GM18498 (cell line): ENCODE measurements around the gene SLC6A9.

Experiments
- ATAC-seq: cut with Tn5 transposase; IDR thresholded peaks from one replicate; pipeline ENCODE4 v1.9.1; 2021; ENCODE audit warnings: mild to moderate bottlenecking, moderate library complexity; ENCODE audit not compliant: unreplicated experiment

Gene SLC6A9

GRCh38 chr1:44031252-44032169, at the start of gene SLC6A9:
Gene SLC6A9 (minus strand): TSS chr1:44031462. CDS start chr1:44024277, 7,185 bp downstream.
- no peak for ATAC-seq

DNA sequence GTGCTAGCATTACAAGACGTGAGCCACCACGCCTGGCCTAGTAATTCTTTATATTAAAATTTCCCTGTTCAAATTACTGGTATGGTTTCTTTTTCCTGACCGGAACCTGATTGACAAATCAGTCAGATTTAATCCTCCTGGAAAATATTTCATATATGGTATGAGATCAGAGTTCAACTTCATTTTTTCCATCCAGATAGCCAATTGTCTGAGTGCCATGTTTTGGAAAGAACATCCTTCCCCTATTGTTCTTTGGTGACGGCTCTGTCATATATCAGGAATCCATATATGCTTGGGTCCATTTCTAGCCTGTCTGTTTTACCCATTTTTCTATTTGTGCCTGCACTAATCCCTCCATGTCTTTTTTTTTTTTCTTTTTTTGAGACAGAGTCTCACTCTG, 48.3 kb upstream of the SLC6A9 start:
- no peak for ATAC-seq

GRCh38 chr1:44078104-44078503, 46.8 kb upstream of the SLC6A9 start:
- ATAC-seq, result no peak

DNA sequence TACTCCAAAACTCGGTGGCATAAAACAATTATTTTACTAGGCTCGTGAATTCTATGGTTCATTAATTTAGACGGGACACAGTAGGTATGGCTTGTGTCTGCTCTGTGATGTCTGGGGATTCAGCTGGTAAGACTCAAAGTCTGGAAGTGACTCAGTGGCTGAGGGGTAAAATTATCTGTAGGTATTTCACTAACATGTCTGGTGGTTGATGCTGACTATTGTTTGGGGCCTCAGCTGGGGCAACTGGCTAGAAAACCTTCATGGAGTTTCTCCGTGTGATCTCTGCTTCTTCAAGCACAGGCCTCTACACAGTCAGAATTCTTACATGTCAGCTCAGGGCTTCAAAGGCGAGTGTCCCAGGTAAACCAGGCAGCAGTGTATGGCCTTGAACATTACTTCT, 46.2 kb upstream of the SLC6A9 start:
- no peak for ATAC-seq

- no peak for ATAC-seq
Observed at GRCh38 chr1:44076066-44076465, 44.8 kb upstream of the SLC6A9 start.

- no peak for ATAC-seq
Observed at GRCh38 chr1:44074415-44074814, 43.2 kb upstream of the SLC6A9 start.

- ATAC-seq, result no peak
Observed at GRCh38 chr1:44073528-44073927, 42.3 kb upstream of the SLC6A9 start.

DNA sequence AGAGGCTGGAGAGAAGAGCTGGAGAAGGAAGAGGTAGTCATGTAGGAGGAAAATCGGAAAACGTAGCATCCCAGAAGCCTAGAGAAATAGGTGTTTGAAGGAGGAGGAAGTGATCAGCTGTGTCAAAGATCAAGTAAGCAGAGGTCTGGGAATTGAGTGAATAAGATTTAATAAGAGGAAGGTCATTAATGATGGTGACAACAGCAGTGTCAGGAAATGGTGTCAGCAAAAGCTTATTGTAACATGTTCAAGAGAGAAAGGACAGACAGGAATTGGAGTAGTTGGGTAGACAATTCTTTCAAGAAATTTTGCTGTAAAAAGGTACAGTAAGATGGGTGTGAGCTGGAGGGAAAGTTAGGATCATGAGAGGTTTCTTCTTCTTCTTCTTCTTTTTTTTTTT, 41.6 kb upstream of the SLC6A9 start:
- no peak for ATAC-seq

GRCh38 chr1:44072204-44072603, 40.9 kb upstream of the SLC6A9 start:
- ATAC-seq, result no peak

DNA sequence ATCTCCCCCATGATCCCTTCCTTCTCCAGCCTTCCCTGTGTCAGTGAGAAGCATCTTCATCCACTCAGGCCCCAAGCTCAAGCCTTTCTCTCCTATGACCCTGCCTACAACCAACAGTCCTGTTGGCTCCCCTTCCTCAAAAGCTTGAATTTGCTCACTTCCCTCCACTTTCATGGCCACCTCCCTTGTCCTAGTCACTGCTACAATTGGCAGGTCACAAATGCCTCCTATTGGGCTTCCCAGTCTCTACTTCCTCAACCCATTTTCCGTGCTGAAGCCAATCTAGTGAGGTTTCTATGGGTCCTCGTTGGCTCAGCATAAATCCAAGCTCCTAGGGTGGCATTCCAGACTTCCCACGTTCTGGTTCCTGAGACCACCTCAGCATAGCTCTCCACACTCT, 40.2 kb upstream of the SLC6A9 start:
- ATAC-seq, result no peak

DNA sequence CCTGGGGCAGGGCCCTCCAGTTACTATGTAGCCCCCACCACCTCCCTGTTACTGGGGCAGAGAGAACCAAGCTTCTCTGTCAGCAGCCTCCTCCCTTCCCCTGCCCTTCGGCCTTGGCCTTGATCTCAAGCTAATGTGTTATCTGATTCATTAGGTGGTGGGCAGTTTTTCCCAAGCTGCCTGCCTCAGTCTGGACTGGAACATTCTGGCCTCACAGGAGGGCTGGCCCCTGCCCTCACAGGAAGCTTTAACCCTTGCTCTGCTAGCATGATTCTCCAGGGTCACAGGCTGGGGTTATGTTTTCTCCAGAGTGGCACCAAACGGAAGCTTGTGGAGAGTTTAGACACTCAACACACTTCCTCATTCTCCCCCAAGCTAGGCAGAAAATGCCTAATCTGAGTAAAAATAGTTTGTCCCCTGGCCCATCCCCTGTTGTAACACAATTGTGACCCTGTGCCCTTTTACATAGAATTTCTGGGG, 37.2 kb upstream of the SLC6A9 start:
- no peak for ATAC-seq

DNA sequence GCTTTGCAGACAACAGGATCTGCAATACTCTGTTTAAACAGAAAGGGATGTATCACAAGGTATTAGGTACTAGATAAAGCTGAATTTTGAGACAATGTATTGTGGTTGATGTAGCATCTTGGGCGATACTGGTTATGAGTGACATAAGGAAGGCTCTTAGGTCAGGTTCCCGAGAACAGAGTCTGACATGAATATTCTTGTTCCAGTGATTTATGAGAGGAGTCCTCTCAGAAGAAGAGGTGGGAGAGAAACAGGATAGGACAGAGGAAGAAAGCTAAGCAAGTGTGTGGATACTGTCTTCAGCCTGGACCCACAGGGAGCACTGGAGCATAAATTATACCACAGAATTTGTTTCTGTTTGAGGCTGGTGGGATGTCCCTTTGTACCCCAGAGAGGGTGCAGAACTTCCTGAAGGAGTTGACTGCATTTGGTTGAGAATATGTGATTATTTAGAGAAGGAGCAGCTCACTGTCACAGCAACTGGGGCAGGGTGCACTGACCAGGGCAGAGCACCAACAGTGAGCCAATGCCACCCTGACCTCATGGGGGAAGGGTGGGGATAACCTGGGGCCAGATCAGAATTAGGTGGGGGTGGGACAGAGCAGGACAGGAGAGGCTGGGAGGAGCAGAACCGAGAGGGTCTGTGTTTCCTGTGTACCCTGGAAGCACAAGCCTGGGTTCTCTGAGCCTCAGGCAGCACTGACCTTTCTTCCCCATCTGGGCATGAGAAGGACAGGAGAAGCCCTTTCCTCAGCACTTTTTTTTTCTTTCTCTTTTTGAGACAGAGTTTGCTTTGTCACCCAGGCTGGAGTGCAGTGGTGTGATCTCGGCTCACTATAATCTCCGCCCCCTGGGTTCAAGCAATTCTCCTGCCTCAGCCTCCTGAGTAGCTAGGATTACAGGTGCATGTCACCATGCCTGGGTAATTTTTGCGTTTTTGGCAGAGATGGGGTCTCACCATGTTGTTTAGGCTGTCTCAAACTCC, 36.3 kb upstream of the SLC6A9 start:
- no peak for ATAC-seq

GRCh38 chr1:44062656-44063179, 31.5 kb upstream of the SLC6A9 start:
- no peak for ATAC-seq

- ATAC-seq, result no peak
Observed at GRCh38 chr1:44061857-44062256, 30.6 kb upstream of the SLC6A9 start.

DNA sequence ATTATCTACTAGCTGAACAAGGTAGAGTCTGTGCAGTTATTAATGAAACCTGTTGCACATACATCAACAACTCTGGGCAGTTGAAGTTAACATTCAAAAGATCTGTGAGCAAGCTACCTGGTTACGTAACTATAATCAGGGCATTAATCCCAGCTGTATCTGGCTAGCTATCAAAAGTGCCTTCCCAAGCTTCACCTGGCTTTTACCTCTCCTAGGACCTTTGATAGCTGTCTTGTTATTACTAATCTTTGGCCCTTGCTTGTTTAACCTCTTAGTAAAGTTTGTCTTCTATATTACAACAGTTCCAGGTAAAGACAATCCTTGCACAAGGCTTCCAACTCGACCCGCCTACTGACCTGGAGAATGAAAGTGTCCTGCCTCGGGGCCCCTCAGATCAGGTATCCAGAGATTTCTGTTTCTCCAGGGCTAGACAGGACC, 29.6 kb upstream of the SLC6A9 start:
- ATAC-seq, result no peak

DNA sequence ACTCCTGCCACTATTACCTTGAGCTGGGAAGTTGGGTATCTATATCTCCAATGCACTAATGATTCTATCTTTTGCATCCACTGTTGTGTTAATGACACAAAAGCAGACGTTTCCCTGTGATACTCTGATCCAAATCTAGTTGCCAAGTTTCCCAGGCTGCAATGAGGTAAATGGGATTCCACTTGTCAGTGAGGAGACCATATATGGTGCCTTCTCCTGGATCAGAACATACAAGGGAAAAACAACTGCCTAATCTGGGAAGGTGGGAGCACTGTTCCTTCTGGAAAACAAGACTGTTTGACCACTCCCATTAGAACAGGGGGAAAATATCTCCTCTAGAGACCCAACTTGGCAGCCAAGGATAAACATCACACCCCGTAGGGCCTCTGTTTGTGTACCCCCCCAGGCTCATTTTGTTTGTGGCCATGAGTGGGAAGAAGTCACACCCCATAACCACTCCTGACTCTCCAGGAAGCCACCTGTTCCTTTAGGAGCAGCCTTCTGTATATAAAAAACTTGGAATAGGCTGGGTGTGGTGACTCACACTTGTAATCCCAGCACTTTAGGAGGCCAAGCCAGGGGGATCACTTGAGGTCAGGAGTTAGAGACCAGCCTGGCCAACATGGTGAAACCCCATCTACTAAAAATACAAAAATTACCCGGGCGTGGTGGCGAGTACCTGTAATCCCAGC, 28.5 kb upstream of the SLC6A9 start:
- ATAC-seq, result no peak

DNA sequence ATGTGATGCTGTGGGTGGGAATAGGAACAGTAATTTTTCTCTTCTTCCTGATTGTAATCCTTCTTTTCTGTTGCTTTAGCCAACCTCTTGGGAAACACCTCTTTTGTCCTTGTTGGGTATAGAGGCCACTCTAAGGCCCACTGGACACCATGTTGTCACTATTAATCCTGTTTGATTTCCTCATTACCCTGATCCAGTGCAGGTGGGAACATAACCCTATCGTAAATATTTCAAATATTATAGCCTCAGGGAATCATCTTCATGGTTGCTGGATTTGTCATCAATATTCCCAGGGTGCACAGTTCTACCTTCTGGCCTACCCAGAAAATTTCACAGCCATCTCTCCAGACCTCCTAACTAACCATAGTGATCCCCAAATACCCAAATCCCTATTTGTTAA, 27.9 kb upstream of the SLC6A9 start:
- ATAC-seq, result no peak

DNA sequence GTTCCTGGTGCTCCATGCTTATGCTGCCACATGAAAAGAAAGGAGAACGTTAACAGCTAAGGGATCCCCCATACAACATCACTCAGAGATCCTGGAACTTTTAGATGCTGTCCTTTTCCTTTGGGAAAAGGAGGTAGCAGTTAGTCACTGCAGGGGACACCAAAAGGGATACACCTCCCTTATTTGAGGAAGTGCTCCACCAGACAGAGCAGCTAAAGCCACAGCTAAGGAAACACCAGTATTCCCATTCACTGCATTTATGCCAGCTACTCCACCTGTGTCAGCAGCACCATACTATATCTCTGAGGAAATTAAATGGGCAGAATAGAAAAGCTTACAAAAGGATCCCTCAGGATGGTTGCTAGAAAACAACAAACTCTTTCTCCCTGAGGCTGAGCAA, 26.0 kb upstream of the SLC6A9 start:
- no peak for ATAC-seq

DNA sequence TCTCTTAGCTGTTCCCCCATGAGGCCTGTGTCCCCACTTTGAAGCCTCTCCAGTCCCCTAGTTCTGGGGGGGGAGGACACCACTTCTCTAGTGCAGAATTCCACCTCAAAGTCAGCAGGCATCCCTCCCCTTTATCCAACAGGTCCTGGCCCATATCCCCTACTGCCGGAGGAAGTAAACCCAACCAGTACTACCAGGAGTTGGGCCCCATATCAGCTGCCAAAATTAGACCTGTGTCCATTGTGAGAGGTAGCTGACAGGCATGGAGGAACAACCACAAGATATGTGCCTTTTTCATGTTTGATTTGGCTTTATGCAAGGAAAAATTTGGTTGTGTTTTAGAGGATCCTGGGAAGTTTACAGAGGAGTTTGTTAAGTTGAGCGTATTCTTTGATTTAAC, 22.1 kb upstream of the SLC6A9 start:
- no peak for ATAC-seq

DNA sequence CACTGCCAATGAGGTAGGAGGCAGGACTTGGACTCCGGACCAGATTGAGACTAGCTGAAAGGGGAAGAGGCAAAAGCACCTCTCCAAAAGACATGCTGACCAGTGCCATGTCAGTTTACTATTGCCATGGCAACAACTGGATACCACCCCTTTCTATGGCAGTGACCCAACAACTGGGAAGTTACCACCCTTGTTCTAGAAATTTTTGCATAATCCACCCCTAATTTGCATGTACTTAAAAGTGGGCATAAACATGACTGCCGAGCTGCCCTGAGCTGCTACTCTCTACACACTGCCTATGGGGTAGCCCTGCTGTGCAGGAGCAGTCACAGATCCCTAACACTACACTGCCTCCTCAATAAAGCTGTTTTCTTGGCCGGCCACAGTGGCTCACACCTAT, 19.0 kb upstream of the SLC6A9 start:
- no peak for ATAC-seq

DNA sequence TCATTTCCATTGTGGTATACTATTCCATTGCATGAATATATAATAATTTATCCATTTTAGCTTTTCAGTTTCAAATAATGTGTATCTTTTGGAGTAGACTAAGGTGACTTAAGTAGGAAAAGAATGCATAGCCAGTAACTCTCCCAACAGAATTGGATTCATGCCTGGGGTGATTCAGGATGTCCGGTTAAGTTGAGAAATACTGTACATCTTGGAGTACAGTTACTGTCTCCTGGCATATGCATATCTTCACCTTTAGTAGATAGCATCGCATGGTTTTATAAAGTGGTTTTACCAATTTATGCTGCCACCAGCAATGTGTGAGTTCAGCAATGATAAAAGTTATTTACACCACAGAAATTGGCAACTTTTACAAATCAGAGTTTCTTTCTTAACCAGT, 18.6 kb upstream of the SLC6A9 start:
- no peak for ATAC-seq
